ENCODE measurements around the gene APBA2.

APBA2 gene

DNA sequence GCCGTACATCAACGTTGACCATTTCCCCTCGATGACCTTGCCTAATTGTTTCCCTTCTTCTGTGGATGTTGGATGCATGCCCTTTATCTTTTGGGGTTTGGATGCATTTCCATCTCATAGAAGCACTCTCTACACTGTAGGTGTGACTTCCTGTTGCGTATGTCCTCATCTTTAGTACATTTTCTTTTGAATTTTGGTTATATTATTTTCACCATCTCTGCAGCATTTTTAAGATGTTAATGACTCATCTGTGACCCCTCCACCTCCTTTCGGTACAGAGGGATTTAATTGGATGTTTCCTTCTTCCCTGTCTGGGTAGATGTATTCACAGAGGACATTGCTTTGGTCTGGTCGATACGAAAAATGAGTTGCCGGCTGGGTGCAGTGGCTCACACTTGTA lies 172.1 kb downstream of the APBA2 start:
- H3K36me3 ChIP-seq (ENCODE audit: low read depth): no peaks in the 10 kb centered on the region
- H3K27me3 ChIP-seq (ENCODE audit: insufficient read depth, poor library complexity, severe bottlenecking): no peaks in the 10 kb centered on the region
- H3K4me3 ChIP-seq (ENCODE audit: severe bottlenecking): no peak overlapping the region
- TF ChIP-seq, protein P1, sequence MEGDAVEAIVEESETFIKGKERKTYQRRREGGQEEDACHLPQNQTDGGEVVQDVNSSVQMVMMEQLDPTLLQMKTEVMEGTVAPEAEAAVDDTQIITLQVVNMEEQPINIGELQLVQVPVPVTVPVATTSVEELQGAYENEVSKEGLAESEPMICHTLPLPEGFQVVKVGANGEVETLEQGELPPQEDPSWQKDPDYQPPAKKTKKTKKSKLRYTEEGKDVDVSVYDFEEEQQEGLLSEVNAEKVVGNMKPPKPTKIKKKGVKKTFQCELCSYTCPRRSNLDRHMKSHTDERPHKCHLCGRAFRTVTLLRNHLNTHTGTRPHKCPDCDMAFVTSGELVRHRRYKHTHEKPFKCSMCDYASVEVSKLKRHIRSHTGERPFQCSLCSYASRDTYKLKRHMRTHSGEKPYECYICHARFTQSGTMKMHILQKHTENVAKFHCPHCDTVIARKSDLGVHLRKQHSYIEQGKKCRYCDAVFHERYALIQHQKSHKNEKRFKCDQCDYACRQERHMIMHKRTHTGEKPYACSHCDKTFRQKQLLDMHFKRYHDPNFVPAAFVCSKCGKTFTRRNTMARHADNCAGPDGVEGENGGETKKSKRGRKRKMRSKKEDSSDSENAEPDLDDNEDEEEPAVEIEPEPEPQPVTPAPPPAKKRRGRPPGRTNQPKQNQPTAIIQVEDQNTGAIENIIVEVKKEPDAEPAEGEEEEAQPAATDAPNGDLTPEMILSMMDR (IDR thresholded peaks at IDR 0.05; ENCODE audit: poor library complexity, severe bottlenecking): no peak
- no peaks in the 10 kb centered on the region for H3K9me3 ChIP-seq (ENCODE audit: severe bottlenecking)
- no peak for ATAC-seq (ENCODE audit: low read depth)
- peak; percentile 26 for DNase-seq (ENCODE audit: low spot score)
- H3K27ac ChIP-seq (ENCODE audit: poor library complexity, severe bottlenecking): no peak overlapping the region
- no peaks in the 10 kb centered on the region for H3K4me1 ChIP-seq (ENCODE audit: insufficient read depth, poor library complexity, severe bottlenecking)

DNA sequence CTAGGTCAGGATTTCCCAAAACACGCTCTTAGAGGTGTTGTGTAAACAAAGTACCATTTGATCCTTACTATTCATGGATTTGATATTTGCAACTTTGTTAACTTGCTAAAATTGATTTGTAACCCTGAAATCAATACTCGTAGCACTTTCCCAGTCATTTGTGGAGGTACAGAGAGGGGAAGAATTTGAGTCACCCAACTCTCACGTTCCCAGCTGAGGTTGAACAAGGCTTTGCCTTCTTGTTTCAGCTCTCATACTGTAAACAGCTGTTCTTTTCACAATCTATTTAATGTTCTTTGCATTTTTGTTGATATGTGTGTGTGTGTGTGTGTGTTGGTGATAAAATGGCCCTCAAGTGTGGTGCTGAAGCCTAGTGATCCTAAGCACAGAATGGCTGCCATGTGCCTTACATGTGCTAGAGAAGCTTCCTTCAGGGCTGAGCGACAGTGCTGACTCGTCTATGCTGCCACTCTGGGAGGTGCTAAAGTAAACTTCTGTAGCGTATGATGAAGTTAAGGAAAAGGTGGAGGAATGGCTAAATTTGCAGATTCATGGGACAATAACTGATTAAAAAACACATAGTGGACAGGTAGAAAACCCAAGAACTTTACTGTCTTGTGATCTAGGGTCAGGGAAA lies 173.2 kb downstream of the APBA2 start:
- Histone ChIP-seq H3K27ac (ENCODE audit: poor library complexity, severe bottlenecking) (no peak overlapping the region), H3K4me3 (ENCODE audit: severe bottlenecking) (no peak overlapping the region), H3K9me3 (ENCODE audit: severe bottlenecking) (no peaks in the 10 kb centered on the region), H3K4me1 (ENCODE audit: insufficient read depth, poor library complexity, severe bottlenecking) (no peaks in the 10 kb centered on the region), H3K36me3 (ENCODE audit: low read depth) (no peaks in the 10 kb centered on the region), H3K27me3 (ENCODE audit: insufficient read depth, poor library complexity, severe bottlenecking) (no peaks in the 10 kb centered on the region)
- TF ChIP-seq, protein P1 (IDR thresholded peaks at IDR 0.05; ENCODE audit: poor library complexity, severe bottlenecking): no peak
- ATAC-seq (ENCODE audit: low read depth) (no peak), DNase-seq (ENCODE audit: low spot score) (peak; percentile 11)

DNA sequence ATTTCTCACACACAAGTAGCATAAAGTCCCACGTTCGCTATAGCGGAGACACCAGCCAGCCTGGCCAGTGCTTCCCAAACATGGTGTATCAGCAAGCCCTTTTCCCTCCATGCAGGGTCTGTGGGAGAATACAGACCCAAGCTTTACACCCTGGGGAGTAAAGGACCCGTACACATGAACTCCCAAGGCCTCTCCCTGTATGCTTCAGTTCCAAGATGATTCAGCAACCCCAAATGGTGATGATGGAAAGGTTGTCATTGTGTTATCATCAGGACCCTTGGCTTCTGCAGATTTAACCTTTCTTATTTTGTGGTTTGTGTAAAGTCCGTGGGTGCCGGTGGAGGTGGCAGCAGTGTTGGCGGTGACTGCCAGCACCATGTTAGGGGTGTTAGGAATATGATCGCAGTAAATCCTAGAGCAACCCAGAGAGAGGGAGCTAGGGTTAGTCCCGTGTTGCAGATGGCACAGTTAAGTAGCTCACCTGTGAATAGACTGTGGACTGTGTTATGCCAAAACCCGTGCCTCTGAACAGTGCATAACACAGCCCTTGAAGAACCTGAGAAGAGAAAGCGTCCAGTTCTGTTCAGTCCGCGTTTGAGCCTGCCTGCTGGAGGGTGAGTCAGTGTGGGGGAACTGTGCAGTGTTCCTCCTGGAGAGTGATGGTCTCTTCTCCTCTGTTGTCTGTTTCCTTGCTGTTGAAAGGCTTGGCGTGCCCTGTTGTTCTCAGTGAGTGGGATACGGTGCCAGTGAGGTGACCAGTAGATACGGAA lies 174.3 kb downstream of the APBA2 start:
- Histone ChIP-seq H3K27me3 (ENCODE audit: insufficient read depth, poor library complexity, severe bottlenecking) (no peaks in the 10 kb centered on the region), H3K9me3 (ENCODE audit: severe bottlenecking) (no peaks in the 10 kb centered on the region), H3K4me3 (ENCODE audit: severe bottlenecking) (no peak overlapping the region), H3K27ac (ENCODE audit: poor library complexity, severe bottlenecking) (no peak overlapping the region), H3K4me1 (ENCODE audit: insufficient read depth, poor library complexity, severe bottlenecking) (no peaks in the 10 kb centered on the region), H3K36me3 (ENCODE audit: low read depth) (no peaks in the 10 kb centered on the region)
- DNase-seq (ENCODE audit: low spot score) (peak; percentile 42), ATAC-seq (ENCODE audit: low read depth) (no peak)
- TF ChIP-seq, protein P1 (IDR thresholded peaks at IDR 0.05; ENCODE audit: poor library complexity, severe bottlenecking): no peak

DNA sequence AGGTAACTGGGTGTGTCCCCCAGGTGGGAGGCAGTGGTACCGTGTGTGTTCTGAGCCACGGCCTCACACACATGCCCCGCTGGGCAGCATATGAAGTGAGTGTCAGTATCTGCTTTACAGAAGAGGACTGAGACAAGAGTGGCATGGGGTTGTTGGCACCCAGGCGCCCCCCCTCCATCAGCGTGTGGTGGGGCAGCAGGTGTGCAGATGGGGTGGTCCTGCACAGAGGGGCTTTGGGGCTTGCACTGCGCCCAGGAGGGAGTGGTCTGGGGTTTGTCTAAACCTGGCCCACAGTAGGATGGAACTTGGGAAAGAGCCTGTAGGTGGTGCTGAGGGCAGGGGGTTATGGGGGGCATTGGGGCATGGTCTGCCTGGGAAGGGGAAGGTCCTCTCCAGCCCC lies 176.0 kb downstream of the APBA2 start:
- H3K4me3 ChIP-seq (ENCODE audit: severe bottlenecking): no peak overlapping the region
- no peaks in the 10 kb centered on the region for H3K27me3 ChIP-seq (ENCODE audit: insufficient read depth, poor library complexity, severe bottlenecking)
- ATAC-seq (ENCODE audit: low read depth) (no peak), DNase-seq (ENCODE audit: low spot score) (no peak)
- no peaks in the 10 kb centered on the region for H3K9me3 ChIP-seq (ENCODE audit: severe bottlenecking)
- no peaks in the 10 kb centered on the region for H3K4me1 ChIP-seq (ENCODE audit: insufficient read depth, poor library complexity, severe bottlenecking)
- TF ChIP-seq, protein P1 (IDR thresholded peaks at IDR 0.05; ENCODE audit: poor library complexity, severe bottlenecking): no peak
- no peak overlapping the region for H3K27ac ChIP-seq (ENCODE audit: poor library complexity, severe bottlenecking)
- H3K36me3 ChIP-seq (ENCODE audit: low read depth): no peaks in the 10 kb centered on the region

DNA sequence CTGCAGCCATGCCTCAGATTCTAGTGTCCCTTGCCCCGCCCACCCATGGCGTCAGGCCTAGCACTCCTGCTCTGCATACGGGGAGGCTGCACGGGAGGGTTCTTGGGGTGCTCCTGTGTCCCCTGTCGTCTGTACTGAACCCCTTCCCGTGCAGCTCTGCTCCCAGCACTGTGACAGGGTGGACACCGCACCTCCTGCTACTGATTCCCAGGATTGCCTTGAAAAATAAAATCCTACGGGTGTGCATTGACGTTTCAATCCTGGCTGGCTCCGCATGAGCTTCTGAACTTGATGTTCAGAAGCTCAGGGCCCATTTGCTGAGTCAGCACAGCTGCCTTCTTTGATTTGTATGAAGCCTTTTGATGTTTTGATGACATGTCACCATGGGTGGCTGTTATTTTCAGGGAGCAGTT lies 176.4 kb downstream of the APBA2 start:
- TF ChIP-seq, protein P1 (IDR thresholded peaks at IDR 0.05; ENCODE audit: poor library complexity, severe bottlenecking): no peak
- ATAC-seq (ENCODE audit: low read depth): no peak; the same call in 2 of the 3 replicates

More for the DNA sequence above, 176.4 kb downstream of the APBA2 start:
- no peaks in the 10 kb centered on the region for H3K27me3 ChIP-seq (ENCODE audit: insufficient read depth, poor library complexity, severe bottlenecking)
- H3K27ac ChIP-seq (ENCODE audit: poor library complexity, severe bottlenecking): no peak overlapping the region
- no peak for DNase-seq (ENCODE audit: low spot score)
- no peaks in the 10 kb centered on the region for H3K4me1 ChIP-seq (ENCODE audit: insufficient read depth, poor library complexity, severe bottlenecking)
- H3K9me3 ChIP-seq (ENCODE audit: severe bottlenecking): no peaks in the 10 kb centered on the region
- H3K4me3 ChIP-seq (ENCODE audit: severe bottlenecking): no peak overlapping the region
- H3K36me3 ChIP-seq (ENCODE audit: low read depth): no peaks in the 10 kb centered on the region
